AG04449 (cell line): Measurements from ENCODE around the gene TTLL5.

ENCODE experiments used
- CTCF ChIA-PET: fragments of 350-600 bp; formaldehyde crosslinking; extraction: SDS; loops from one replicate; lab custom pipeline; 2021; ENCODE audit warnings: antibody characterized with exemption; lab: Yijun Ruan, JAX
- POLR2A ChIA-PET: fragments of 400-600, 350-600 bp; formaldehyde crosslinking; extraction: SDS; loops from one replicate; lab custom pipeline; 2020; ENCODE audit warnings: antibody characterized with exemption, inconsistent platforms; lab: Yijun Ruan, JAX
- DNase-seq: peaks from one replicate; pipeline ENCODE4 v3.0.0-alpha.2; 2010; ENCODE audit warnings: low read depth, low spot score
- H3K4me3 ChIP-seq: 2 replicates; pipeline ENCODE4 v1.5.1; 2011; ENCODE audit warnings: low read depth, mild to moderate bottlenecking, control low read depth, low read length
- TF ChIP-seq, protein P1 (sequence below): IDR thresholded peaks from one replicate; pipeline ENCODE4 v1.5.1; 2011; ENCODE audit warnings: mild to moderate bottlenecking, moderate library complexity, low read length, control low read depth, inconsistent platforms; ENCODE audit not compliant: insufficient read depth; ENCODE audit errors: missing control alignments

Gene TTLL5

DNA sequence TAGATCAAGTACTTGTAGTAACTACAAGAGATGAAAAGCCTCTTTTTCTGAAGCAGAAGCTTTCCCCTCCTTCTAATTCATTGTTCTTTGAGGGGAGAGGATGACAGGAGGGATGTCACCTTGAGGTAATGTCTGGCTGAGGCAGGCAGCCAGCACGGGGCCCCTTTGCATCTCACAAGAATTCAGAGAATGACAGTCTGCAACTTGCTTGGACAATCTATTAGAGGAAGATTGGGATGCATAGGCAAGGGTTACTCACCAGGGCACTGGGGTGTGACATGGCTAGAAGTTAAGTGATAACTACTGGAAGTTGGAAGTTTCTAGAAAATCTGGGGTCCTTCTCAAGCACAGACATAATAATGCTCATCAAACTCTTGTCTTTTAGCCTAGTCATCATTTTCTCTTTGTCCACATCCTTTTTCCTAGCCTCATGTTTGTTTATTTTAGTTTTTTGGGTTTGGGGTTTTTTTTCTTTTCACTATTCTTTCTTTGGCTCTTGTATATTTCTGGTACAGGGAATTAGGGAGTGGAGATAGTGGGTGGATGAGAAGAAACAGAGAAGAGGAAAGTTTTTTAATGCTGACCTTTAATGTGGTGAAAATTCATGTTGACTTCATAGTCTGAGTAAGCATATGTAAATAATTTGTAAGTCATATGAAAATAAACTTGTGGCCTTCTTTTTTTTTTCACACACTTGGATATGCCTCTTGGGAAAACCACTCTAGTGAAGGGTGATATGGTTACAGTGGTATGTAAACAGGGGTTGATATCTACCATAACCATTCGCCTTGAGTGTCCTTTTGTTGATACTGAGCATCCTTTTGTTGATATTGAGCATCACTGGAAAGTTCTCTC lies 55.1 kb downstream of the TTLL5 start:
- ChIA-PET CTCF (interaction anchor here (0.6 to 9.8 kb wide), 9 partner anchors 10 to 637 kb away, joined by 3 to 715 read pairs (median 6); partner anchors contain the start of genes IFT43 and TGFB3), POLR2A (no interaction called here)
- DNase-seq = peak; percentile 40

DNA sequence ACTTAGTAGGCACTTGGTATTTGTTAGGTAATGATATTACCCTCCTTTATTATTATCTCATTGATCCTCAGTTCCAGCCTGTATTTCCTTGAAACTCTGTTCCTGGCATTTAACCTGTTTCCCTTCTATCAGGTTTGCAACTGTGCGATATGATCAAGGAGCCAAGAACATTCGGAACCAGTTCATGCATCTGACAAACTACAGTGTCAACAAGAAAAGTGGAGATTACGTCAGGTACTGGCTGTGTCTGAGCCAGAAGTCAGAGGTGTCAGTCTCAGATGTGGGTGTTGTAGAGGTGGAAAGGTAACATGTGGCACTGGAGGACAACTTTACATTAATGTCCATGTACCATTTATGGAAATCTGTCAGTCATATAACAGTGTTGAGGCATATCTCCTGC lies 56.7 kb downstream of the TTLL5 start:
- no peak for DNase-seq
- H3K4me3 ChIP-seq = no peak overlapping the region
- CTCF ChIA-PET = interaction anchor here (0.5 to 4.8 kb wide), 4 partner anchors 8 to 265 kb away, joined by 3 to 40 read pairs (median 5); no protein-coding TSS in a partner anchor
- POLR2A ChIA-PET = no interaction called here
- TF ChIP-seq, protein P1, sequence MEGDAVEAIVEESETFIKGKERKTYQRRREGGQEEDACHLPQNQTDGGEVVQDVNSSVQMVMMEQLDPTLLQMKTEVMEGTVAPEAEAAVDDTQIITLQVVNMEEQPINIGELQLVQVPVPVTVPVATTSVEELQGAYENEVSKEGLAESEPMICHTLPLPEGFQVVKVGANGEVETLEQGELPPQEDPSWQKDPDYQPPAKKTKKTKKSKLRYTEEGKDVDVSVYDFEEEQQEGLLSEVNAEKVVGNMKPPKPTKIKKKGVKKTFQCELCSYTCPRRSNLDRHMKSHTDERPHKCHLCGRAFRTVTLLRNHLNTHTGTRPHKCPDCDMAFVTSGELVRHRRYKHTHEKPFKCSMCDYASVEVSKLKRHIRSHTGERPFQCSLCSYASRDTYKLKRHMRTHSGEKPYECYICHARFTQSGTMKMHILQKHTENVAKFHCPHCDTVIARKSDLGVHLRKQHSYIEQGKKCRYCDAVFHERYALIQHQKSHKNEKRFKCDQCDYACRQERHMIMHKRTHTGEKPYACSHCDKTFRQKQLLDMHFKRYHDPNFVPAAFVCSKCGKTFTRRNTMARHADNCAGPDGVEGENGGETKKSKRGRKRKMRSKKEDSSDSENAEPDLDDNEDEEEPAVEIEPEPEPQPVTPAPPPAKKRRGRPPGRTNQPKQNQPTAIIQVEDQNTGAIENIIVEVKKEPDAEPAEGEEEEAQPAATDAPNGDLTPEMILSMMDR = no peak

More for the DNA sequence above, 55.1 kb downstream of the TTLL5 start:
- no peak overlapping the region for H3K4me3 ChIP-seq
- TF ChIP-seq, protein P1 = no peak

DNA sequence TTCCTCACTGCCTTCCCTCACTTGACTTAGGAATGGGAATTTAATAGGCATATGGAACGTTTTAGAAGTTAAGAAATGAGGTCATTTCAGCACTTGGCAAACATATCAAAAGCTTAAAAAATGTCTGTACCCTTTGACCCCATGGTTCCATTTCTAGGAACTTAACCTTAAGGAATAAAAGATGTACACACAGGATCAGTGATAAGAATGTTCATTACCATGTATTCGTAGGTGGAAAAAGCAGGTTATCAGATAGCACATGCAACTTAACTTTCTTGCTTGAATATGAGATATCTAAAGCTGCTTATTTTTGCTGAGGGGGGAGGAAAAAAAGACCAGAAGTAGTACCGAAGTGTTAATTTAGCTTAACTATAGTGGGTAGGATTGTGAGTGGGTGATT lies 57.2 kb downstream of the TTLL5 start:
- TF ChIP-seq, protein P1 = no peak
- DNase-seq = no peak
- H3K4me3 ChIP-seq = no peak overlapping the region
- POLR2A ChIA-PET = no interaction called here
- CTCF ChIA-PET = interaction anchor here (0.5 to 4.8 kb wide), 4 partner anchors 8 to 193 kb away, joined by 3 to 40 read pairs (median 3); no protein-coding TSS in a partner anchor

DNA sequence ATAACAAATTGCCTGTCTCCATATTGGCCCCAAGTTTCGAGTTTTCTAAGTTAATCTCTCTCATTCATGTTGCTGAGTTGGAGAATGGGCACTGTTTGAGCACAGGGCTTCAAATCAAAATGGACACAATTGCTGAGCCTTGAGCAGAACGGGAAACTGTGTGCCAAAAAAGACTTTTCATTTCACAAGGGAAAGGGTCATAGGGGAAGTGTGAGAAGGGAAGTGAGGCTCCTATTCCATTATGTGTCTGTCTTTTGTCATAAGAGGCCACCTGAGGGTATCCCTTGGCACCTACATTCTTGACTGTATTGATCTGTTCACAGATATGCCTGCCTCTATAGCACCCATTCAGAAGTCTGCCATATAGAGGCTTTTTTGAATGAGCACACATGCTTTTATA lies 59.1 kb downstream of the TTLL5 start:
- DNase-seq = no peak
- H3K4me3 ChIP-seq = no peak overlapping the region
- TF ChIP-seq, protein P1 = no peak
- ChIA-PET CTCF (interaction anchor here (1.0 to 4.8 kb wide), 3 partner anchors 10 to 259 kb away, joined by 3 to 40 read pairs (median 3); no protein-coding TSS in a partner anchor), POLR2A (no interaction called here)

DNA sequence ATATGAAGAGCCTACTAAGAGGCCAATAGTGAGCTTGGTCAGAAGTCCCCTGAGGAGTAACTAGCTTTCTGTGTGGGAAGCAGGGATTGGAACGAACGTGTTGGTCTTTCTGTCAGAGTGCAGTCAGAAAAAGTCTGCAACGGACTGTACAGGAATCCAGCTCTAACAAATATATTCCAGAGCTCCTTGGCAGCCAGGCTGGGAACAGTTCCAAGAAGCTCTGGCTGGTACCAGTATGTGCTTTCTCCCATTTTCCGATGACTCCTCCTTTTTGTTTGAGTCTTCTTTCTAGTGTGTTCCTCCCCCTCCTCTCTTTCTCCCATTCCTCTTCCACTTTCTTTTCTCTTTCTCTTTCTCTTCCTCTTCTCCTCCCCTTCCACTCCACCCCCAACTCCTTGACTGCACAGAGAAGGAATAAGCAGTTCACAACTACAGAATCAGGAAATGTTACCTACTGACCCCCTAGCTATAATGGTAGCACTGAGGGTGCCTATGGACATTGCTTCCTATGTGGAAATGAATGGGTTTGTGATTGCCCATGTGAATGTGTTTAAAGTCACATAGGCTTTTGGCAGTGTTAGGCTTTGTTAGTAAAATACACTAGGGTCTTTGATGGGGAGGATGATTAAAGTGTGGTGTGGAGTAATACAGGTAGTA lies 59.9 kb downstream of the TTLL5 start:
- H3K4me3 ChIP-seq = no peak overlapping the region
- CTCF ChIA-PET = interaction anchor here (0.8 to 4.8 kb wide), 5 partner anchors 11 to 262 kb away, joined by 3 to 40 read pairs (median 3); no protein-coding TSS in a partner anchor
- no peak for DNase-seq
- POLR2A ChIA-PET = no interaction called here
- TF ChIP-seq, protein P1 = no peak

DNA sequence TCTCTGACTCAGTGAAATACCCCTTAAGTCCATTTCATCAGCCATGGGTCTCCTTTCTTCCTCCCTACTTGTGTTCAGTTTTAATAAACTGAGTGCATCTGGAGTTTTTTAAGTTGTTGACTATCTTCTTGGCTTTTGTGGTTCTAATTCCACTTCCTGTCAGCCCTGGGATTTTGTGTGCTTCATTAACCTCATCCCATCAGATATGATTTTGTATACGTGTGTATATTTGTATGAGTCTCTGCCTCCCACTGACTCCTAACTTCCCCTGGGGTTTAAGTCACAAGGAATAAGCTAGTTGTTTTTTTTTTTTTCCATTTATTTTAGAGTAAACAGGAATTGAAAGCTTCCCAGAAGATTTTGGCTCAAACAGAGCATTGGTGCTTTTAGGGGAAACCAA lies 62.7 kb downstream of the TTLL5 start:
- DNase-seq = no peak
- no peak overlapping the region for H3K4me3 ChIP-seq
- POLR2A ChIA-PET = no interaction called here
- CTCF ChIA-PET = interaction anchor here (0.6 to 1.6 kb wide), 4 partner anchors 13 to 259 kb away, joined by 3 to 5 read pairs (median 4); no protein-coding TSS in a partner anchor
- TF ChIP-seq, protein P1 = no peak
